D341Med (cell line): Measurements from ENCODE around the gene USF3.

Experiments used
- DNase-seq: peaks from one replicate; pipeline ENCODE4 v3.0.0; 2012; ENCODE audit warnings: low spot score

Gene USF3, protein sequence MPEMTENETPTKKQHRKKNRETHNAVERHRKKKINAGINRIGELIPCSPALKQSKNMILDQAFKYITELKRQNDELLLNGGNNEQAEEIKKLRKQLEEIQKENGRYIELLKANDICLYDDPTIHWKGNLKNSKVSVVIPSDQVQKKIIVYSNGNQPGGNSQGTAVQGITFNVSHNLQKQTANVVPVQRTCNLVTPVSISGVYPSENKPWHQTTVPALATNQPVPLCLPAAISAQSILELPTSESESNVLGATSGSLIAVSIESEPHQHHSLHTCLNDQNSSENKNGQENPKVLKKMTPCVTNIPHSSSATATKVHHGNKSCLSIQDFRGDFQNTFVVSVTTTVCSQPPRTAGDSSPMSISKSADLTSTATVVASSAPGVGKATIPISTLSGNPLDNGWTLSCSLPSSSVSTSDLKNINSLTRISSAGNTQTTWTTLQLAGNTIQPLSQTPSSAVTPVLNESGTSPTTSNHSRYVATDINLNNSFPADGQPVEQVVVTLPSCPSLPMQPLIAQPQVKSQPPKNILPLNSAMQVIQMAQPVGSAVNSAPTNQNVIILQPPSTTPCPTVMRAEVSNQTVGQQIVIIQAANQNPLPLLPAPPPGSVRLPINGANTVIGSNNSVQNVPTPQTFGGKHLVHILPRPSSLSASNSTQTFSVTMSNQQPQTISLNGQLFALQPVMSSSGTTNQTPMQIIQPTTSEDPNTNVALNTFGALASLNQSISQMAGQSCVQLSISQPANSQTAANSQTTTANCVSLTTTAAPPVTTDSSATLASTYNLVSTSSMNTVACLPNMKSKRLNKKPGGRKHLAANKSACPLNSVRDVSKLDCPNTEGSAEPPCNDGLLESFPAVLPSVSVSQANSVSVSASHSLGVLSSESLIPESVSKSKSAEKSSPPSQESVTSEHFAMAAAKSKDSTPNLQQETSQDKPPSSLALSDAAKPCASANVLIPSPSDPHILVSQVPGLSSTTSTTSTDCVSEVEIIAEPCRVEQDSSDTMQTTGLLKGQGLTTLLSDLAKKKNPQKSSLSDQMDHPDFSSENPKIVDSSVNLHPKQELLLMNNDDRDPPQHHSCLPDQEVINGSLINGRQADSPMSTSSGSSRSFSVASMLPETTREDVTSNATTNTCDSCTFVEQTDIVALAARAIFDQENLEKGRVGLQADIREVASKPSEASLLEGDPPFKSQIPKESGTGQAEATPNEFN (N-terminal part only)

DNA sequence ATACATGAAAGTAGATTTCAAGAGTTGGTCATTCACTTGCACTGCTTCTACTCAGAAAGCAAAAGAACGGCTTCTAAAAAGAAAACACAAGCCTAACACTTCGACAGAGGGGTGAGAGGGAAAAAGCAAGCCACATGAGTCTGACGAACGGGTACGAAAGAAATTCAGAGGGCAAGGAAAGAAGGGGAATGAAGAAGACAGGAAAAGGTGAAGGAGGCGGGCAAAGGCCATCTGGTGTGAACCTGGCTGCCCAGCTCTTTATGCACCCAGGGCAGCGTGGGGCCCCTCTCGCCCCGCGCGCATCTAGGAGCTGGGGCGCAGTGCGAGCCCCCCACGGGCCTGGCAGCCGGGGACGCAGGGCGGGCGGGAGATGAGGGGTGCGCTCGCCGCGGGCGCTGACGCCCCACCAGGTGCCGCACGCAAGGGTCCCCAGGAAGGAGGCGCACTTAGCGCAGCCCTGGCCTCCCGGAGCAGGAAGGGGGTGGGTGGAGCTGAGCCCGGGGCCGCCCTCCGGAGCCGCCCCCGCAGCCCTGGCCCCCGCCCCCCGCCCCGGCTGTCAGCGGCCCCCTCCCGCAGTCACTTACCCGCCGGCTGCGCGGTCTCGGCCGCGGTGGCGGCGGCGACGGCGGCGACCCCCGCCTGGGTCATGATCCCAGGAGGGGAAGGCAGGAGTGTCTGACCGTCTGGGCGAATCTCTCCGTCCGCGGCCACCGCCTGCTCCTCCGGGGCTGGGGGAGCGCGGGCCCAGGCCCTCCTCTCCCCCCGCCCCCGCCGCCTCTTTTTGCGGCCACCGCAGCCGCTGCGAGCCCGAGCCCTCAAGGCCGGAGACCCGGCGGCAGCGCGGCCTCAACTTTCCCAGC lies at the start of gene USF3:
USF3 (minus strand) TSS at position 857 of the 860 bp plus-strand sequence. CDS start 21,764 bp downstream, outside the sequence.
- DNase-seq = peak; percentile 93

DNA sequence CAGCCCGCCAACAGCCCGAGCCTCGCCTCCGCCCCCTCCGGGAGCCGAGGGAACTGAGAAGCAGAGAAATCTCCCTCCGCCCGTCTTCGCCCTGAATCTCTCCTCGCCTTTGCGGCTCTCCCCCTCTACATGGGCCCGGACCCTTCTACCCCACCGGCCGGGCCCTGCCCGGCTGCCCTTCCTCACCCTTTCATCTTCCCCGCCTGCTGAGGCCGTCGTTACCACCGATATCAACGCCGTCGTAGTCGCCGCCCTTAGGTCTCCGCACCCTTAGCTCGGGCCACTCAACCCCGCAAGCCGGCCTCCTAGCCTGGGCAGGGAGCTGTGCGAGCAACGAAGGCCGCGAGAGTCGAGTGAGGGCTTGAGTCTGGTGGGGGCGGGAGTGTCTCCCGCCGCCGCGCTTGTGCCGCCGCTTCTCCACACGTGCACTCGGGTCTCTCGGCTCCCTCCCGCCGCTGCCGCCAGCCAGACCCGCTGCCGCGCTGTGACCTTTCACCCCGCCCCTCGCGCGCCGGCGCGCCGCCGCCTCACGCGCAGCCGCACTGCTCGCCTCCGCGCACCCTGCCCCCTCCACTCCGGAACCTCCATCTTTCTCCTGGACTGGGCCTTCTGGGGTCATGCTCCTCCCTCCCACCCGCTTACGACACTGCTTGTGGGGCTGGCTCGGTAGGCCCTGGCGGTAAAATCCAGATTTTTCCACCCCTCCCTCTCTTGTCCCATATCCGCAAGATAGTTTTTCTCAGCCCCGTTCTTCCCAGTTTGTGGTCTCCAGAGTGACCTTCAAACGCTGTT lies 49.5 kb upstream of the USF3 start, which contains the start of gene NAA50:
NAA50 (minus strand) TSS at position 494 of the 792 bp plus-strand sequence; CDS start at position 194, 300 bp downstream.
- peak; percentile 94 for DNase-seq

DNA sequence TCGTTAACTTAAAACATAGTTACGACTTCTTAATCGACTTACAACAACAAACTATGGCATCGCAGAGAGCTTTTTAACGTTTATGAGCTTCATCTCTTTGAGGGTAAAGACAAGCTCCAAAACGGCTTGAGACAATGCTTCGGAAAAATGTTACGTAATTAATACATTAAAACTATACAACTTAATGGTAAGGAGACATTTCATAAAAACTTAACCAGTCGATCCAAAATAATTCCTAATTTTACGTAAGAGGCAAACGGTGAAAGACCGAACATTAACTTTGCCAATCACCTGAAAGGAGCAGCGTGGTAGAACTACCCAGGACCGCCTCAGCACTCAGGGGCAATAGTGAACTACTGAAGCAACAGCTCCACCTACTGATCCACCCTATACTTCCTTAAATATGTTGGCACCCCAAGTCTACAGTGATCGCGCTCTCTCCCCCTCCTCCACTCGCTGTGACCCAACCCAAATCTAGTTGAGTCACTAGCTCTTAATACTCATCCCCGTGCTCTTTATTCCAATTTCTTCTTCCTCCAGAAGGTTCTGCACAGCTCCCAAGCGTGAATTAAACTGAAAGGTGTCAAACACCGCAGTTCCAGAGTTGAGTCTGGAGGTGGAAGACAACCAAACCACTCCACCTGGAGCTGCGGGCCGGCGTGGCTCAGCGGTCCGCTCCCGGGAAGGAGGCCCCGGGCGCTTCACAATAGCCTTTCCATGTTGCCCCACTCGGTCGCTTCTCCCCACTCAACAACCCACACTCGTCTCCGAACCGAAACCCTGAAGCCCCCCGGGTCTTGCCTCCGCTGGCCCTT lies 48.7 kb upstream of the USF3 start:
- peak; percentile 81 for DNase-seq

DNA sequence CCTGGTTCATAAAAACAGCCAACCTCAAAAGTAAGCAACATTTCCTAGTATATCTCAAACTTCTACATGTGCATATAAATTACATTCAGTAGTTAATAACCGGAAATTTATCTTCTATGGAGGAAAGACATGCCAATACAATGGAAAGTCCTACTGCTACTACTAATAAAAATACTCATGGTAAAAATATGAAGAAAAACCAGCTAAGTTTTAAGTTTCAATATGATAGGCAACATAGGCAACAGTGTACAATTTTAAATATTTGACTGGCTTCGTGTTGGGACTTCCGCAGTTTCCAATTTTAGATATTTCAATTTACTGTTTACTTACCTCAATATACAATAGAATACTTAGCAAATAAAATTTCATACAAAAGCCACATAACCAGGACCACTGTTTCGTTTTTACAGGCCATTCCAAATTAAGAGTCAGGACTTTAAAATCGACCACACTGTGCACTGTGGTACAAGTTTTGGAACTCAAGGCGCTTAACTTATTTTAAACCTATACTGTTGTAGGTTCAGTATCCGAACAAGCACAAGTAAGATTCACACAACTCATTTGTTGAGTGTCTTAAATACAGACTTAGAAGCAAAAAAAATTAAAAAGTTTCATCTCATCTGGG lies 46.7 kb upstream of the USF3 start:
- DNase-seq = no peak

DNA sequence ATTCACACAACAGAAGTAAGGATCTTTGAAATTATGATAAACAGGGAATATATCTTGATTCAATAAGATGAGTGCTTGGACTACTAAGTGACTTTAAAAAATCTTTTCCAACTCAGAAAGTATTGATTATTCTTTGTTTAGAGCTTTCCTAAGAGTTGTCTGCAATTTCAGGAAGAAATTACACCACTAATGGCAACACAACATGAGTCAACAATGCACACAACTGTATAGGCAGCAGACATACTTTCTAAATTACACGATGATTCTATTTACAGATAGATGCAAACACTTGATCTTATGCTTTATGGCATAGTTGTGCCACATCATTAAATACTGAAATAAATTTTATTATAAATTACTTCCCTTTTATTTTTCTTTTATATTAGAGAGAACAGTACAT lies 45.2 kb upstream of the USF3 start:
- no peak for DNase-seq

DNA sequence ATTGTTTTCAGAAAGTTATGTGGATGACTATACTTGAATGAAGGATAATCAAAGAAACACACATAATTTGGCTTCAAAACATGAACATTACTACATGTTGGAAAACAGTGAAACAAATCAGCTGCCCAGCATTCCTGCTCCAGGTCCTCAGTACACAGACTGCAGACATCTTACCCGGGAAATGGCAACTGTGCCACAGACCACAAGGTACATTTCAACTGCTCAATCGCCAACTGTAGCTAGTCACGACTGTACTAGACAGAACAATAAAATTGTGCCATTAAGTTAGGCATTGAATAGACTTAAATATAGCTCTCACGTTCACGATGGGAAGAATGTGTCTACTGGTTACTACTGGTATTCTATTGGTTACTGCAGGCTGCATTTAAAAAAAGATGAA lies 44.6 kb upstream of the USF3 start:
- DNase-seq = no peak

DNA sequence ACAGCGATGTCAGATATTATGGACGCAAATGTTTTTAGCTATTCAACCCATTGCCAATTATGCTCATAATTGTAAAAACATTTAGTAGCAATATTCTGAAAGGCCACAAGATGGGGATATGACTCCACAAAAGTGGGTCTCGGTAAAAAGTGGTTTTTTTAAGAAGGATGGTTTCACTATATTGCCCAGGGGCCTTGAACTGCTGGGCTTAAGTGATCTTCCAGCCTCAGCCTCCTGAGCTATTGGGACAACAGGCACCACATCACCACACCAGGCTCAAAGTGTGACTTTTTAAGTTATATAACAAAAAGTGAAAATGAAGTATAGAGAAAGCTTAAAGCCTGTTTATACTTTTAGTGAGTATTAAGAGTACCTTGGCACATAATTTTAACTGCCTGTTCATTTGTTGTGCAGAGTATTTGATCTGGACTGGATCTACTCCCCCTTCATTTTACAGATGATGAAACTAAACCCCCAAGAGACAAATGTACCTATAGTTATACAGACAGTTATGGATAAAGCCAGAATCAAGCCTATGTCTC lies 40.2 kb upstream of the USF3 start:
- peak; percentile 50 for DNase-seq

DNA sequence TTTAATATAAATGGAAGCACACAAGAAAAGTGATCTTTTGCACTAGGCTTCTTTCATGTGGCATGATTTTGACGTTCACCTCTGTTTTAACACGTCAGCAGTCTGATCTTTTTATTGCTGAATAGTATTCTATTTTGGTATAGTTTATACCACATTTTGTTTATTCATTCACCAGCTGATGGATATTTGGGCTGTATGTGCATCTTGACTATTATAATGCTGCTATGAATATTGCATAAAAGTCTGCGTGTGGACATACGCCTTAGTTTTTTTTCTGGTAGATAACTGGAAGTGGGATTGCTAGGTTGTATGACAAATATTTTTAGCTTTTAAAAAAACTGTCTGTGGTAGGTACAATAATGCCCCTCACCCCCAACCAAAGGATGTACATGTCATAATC lies 35.3 kb upstream of the USF3 start:
- DNase-seq = no peak

DNA sequence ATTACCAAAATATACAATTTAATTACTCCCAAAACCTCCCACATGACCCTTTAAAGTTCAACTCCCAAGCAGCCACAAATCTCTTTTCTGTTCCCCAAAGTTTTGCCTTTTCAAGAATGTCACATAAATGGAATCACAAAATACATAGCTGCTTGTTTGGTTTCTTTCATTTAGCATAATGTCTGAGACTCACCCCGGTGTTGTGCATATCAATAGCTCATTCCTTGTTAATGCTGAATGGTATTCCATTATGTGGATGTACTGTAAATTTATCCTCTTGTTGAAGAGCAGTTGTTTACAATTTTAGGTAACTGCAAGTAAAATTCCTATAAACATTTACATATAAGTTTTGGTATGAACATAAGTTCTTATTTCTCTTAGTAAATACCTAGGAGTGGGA lies 34.1 kb upstream of the USF3 start:
- DNase-seq = no peak

DNA sequence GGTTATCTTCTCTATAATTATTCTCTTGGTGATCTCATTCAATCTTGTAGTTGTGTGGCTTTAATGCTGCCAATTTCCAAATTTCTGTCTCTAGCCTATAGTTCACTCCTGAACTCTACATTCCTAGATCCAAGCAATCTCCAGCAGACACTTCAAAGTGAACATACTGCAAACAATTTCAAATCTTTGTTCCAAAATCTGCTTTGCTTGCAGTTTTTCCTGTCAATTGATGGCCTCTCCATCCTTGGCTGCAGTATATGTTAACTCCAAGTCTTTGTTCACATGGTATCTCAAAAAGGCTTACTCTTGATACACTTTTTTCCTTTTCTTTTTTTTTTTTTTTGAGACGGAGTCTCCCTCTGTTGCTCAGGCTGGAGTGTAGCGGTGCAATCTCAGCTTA lies 32.2 kb upstream of the USF3 start:
- no peak for DNase-seq

DNA sequence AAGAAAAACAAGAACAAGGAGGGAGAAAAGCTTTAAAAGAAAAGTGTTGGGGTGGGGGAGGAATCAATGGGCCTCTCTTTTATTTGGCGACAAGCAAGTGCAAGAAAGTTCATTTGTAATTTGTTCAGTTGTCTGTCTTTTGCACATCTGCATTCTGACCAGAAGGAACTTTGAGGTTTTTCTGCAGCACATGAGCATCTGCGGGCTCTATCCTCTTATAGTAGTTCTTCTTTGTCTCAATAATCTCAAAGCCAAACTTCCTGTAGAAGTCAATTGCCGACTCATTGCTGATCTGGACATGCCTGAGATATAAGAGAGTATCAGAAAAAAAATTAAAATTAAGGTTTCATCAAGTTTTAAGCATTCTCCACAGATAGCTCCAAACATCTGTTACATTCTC lies 25.2 kb upstream of the USF3 start:
- DNase-seq = no peak

DNA sequence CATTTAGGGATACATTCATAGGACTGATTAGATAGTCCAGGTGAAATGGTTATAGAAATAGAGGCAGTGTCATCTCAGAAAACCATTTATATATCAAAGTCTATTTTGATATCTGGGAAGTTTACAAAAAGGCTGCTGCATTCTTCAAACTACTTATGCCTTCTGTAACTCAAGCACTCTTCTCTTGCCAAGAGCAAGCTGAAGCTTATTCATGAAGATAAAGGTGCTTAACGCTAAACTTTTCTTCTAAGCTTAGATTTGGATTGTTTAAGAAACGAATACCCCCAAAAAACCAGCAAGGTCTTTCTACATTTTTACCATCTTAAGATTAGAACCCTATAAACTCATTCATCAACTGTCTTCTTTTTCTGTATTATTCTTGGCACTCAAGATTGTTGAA lies 23.3 kb upstream of the USF3 start:
- no peak for DNase-seq

DNA sequence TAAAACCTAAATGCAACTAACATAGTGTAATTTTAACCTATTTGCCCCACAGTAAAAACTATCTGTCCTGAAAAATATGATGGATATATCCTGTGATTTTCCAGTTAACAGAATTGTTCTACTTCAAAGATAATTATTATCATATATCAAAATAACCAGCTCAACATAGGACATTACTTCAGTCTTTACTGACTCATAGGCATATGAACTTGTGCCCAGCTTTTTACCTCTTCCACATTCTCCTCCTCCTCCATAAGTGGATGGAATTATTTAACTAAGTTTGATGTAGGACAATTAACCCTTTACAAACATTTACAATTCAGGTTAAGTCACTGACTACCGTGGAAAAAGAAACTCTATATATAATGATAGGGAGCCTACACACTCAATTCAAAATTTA lies 22.9 kb upstream of the USF3 start:
- no peak for DNase-seq

DNA sequence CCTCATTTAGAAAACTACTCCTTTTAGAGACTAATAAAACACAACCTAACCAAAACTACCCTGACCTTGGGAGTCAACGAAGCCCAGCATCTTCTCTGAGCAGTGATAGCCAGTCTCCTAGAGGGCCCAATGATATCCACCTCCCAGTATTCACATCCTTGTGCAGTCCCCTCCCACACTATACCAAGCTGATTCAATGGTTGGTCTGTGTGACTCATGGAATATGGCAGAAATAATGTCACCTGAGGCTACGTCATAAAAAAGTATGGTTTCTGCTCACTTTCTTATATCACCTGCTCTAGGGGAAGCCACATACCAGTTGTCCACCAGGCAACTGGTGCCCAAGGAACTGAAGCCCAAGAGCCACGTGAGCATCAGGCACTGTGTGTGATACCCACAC lies 21.4 kb upstream of the USF3 start:
- no peak for DNase-seq

DNA sequence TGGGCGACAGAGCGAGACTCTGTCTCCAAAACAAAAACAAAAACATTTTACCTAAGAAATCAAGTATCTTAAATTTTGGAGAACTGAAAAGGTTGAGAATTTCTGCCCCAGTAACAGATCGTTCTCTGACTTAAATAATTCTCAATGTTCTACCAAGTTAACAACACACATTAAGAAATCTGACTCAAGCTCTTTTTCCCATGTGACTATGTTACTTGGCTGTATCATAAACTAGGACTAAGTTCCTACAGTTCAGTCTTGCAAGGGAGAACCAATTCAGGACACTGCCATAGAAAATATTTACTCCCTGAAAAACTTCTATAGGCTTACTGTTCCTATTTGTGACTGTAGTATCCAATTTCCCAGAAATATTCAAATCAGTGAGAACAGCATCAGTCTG lies 20.9 kb upstream of the USF3 start:
- no peak for DNase-seq

DNA sequence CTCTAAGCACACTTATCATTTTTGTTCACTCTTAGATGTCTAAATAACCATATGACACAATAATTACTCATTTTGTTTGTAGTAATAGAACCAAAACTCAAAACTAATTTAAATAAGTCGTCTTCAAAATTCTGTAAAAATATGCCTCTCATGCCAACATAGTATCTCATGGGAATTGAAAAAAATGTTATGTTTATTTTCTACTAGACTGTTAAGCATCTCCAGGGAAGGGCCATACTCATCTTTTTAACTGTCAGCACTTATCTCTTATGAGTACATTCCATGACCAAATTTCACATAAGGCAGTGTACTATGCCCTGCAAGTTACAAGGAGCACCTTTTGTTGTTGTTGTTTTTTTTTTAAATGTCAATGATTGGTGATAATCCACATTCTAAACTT lies 18.3 kb upstream of the USF3 start:
- no peak for DNase-seq

DNA sequence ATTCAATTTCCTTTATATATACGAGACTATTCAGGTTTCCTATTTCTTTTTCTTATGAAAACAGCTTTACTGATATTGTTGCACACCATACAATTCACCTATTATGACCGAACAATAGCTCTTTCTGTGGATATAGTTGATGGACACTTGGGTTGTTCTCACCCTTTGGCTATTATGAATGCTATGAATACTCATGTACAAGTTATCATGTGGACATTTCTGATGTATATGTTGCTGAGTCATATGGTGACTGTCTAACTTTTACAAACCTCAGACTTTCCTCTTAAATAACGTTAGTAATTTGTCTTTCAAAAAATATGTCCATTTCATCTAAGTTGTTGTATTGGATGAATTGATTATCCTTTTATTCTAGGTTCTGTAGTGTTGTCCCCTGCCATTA lies 15.7 kb upstream of the USF3 start:
- DNase-seq = no peak

DNA sequence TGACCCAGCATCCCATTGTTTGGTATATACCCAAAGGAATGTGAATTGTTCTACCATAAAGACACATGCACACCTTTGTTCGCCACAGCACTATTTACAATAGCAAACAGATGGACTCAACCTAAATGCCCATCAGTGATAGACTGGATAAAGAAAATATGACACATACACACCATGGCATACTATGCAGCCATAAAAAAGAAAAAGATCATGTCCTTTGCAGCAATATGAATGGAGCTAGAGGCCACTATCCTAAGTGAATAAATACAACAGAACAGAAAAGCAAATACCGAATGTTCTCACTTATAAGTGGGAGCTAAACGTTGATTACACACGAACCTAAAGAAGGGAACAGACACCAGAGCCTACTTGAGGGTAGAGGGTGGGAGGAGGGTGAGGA lies 11.4 kb upstream of the USF3 start:
- no peak for DNase-seq

DNA sequence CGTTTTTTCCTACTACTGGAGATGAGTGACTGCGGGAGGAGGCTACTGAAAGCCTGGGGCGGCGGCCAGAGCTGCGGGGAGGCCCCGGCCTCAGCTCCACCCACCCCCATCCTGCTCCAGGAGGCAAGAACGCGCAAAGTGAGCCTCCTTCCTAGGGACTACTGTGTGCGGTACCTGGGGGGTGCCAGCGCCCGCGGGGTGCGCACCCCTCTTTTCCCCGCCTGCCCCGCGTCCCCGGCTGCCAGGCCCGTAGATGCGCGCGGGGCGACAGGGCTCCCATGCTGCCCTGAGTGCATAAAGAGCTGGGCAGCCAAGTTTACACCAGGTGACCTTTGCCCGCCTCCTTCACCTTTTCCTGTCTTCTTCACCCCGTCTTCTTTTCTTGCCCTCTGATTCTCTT lies 2.5 kb upstream of the USF3 start:
- DNase-seq = no peak
